Measurements from ENCODE around the gene RECK.

RECK gene

DNA sequence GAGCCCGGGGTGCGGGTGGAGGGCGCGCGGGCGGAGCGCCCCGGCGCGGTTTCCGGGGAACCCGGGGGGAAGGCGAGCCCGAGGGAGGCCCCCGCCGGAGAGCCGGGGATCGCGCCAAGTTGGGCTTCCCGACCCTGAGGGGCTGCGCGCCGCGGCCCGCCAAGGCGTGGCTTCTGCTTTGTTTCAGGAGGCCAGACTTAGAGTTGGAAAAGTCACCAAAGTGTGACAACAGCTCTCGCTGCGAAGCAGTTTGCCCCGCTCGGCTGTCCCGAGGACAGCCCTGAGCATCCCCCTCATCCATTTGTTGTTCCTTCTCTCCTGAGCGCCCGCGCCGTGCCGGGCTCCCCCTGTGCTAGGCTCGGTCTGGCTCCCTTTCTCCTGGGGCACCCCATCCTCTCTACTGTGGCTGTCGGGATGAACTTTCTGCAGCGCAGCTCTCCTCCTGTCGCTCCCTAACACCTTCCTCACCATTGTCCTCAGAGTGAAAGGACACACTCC lies 100.2 kb downstream of the RECK start:
- in situ Hi-C loops (cut with MboI; ENCODE audit: low sequenced_read_pairs) = no loop called here

DNA sequence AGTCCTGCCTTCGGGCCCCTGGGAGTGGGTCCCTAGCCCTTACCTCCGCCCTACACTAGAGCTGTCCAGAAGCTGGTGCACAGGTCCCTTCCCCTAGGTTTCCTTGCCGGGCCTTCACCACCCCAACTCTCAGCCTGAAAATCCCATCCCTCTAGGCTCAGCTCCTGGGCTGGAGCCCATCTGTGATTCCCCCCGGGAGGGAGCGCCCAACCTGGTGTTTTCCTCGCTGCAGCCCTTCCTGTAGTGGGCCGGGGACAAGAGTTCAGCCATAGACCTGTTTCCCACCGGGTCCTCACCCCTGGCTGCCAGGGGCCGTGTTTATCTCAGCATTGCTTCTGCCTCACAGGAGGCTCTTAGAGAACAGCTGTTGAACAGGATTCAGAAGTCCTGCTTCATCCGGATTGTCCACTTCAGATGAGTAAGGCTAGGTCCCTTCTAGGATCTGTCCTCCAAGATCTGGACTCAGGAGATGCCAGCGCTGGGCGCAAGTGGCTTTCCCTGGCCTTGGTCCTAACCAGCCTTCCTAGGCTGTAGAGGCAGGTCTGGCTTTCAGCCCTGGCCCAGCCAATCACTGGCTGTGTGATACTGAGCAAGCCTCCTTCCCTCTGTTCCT lies 100.8 kb downstream of the RECK start:
- in situ Hi-C loops (cut with MboI; ENCODE audit: low sequenced_read_pairs) = no loop called here

DNA sequence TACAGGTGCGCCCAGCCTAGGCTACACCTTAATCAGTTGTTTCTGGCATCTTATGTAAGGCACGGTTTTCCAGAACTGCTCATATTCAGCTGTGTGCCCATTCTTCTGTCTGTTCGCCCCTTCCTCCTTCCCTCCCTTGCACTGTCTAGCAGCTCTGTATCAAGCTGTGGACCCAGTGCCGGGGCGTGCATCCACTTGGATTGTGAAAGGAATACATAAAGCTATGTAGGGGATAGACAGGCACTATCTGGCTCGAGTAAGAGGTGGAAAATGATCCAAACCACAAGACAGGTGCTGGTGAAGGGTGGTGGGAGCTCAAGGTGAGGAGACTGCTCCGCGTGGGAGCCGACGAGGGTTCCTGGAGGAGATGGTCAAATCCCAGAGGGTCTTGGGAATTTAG lies 101.8 kb downstream of the RECK start:
- in situ Hi-C loops (cut with MboI; ENCODE audit: low sequenced_read_pairs) = no loop called here

DNA sequence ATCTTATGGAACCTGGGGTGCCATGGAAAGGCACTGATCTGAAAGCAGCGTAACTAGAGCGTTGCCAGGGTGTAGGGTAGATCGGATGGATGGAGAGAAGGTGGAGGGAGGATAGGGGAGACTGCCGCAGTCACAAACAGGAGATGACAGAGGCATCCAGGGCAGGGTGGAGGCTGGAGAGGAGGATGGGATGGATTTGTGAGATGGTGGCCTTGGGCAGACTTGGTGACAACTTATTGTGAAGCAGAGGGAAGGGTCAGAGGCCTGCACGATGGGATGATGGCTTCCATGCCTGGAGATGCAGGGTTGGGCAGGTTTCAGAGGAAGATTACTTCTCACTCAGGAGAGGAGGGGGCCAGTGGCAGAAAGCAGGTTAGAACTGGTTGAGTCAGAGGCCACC lies 102.2 kb downstream of the RECK start:
- in situ Hi-C loops (cut with MboI; ENCODE audit: low sequenced_read_pairs) = no loop called here

DNA sequence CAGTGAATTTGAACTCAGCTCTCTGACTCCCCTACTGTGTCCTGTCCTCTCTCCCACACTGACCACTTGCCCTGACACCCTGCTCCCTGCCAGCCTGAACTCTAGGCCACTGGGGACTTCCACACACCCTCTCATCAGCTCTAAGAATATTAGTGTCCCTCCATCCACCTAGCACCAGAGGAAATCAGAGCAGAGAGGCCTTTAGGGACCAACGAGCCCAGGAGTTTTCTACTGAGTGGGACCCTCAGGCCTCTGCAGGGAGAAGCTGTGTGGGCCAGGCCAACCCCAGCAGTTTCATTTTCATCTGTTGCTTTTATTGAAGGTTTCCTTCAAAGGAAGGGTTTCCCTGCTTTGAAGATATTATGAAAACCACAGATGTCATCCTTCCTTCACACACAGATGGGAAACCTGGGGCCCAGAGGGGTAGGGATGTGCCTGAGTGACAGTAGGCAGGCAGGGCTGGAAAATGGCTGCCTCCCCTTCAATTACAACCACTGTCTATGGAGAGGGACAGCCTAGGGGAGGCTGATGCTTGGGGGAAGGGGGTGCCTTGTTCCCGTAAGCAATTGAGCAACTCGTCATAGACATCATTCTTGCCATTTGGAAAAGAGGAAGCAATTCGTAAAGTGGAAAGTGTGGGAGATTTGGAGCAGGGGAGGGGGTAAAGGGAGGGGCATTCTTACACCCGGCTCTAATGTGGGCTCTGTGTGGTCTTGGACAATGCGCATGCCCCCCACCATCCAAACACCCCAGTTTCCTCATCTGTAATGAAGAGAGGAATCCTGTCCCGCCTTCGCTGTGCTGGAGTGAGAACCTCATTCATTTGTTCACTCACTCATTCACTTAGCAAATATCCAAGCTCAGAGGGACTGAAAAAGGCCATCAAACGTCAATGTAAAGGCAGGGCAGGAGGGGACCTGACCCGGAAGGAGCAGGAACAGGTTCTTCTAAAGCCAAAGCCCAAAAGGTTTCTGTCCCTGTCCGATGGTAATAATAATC lies 103.7 kb downstream of the RECK start:
- in situ Hi-C loops (cut with MboI; ENCODE audit: low sequenced_read_pairs) = no loop called here

GRCh38 chr9:36141288-36141687 lies 104.6 kb downstream of the RECK start:
- in situ Hi-C loops (cut with MboI; ENCODE audit: low sequenced_read_pairs) = no loop called here

DNA sequence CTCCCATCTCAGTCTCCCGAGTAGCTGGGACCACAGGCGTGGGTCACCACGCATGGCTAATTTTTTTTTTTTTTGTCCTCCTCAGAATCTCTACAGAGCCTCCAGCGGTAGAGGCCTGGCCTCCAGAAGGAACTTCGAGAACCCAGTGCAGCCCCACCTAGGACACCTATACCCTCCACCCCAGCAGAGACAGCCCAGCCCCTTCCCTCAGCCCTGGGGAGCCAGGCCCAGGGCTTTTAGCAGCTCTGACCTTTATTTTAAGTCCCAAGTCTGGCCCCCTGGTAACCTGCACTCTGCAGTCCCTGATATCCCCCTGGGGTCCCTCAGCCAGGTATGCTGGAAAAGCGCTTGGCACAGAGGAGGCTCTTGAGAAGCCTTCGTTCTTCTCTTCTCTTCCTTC lies 105.0 kb downstream of the RECK start:
- in situ Hi-C loops (cut with MboI; ENCODE audit: low sequenced_read_pairs) = no loop called here

DNA sequence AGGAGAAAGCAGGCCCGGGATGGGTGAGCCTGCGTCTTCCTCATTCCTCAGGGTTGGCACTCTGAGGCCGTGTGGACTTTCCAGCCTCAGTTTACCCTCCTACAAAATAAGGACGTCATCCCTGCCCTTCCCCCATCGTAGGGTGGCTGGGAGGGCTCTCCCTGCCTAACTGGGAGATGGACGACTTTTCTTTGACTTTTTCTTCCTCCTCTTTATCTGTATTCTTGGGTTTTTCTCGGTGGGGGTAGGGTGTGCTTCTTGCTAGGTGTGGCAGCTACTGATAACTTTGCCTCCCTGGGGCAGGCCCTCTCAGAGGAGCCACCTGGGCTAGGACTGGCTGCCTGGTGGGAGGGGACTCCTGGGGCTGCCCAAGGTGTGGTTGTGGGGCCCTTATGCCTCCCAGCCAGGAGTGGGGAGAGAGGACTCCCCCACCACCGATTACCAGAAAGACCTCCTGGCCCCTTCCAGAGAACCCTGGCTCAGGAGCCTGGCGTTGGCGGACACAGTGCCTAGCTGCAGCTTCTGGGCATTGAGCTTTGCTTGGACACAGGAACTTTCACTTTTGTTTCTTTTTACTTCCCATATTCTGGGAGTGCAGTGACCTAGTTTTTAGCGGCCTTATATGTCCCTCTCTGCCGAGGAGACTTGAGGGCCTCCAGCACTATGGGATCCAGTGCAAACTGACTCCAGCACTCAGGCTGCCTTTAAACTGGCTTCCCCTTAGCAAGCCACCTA lies 106.0 kb downstream of the RECK start:
- in situ Hi-C loops (cut with MboI; ENCODE audit: low sequenced_read_pairs) = no loop called here

DNA sequence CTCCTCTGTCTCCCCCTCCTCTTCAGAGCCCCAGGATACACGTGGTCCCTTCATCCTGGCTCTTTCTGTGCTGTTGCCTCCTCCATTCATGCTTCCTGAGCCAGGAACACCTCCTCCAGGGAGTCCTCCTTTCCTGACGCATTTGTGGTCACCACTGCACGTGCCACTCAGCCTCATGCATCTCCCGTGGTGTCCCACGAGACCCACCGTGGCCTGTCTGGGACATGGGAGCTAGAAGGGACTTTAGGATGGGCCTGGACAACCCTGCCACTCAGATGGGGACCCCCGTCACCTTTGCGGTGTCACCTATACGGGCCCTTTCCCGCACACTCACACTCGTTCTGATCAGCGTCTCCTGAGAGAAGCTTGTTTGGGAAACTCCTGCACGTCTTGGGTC lies 106.5 kb downstream of the RECK start:
- in situ Hi-C loops (cut with MboI; ENCODE audit: low sequenced_read_pairs) = no loop called here

DNA sequence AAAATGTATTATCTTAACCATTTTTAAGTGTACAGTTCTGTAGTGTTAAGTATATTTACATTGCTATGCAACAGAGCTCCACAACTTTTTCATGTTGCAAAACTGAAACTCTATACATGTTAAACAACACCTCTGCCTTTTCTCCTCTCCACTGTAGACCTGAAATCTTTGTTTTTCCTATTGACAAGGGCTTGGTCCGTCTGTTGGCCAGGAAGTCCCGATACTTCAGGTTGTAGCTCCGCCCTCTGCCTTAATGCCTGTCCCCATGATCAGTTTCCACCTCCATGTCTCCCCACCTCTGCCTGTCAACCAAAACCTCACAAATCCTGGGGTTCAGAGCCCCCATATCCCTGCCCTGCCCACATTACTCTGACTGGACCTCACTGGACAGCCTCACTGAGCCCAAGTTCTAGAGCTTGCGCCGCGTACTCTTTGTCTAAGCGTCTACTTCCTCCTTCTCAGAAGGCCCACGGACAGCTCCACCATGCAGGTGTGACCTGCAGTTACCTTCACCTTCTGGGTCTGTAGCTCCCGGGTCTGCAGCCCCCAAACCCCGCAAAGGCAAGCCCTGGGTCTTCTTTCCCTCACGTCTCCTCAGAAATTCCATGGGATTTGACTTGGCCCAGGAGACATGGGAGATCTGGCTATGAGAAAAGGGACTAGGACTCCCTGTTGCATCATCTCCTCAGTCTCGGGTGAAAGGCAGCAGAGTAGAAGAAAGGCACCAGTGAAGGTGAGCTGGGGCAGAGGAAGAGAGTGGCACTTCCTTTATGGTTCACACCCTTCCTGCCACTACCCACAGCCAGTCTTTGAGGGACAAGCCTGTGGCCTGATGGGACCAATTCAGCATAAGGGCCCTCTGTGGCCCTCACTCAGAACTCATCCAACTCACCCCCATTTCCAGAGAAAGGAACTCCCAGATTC lies 107.9 kb downstream of the RECK start:
- in situ Hi-C loops (cut with MboI; ENCODE audit: low sequenced_read_pairs) = no loop called here

GRCh38 chr9:36145970-36146369 lies 109.3 kb downstream of the RECK start:
- in situ Hi-C loops (cut with MboI; ENCODE audit: low sequenced_read_pairs) = no loop called here

GRCh38 chr9:36146651-36147050 lies 109.9 kb downstream of the RECK start:
- in situ Hi-C loops (cut with MboI; ENCODE audit: low sequenced_read_pairs) = no loop called here

DNA sequence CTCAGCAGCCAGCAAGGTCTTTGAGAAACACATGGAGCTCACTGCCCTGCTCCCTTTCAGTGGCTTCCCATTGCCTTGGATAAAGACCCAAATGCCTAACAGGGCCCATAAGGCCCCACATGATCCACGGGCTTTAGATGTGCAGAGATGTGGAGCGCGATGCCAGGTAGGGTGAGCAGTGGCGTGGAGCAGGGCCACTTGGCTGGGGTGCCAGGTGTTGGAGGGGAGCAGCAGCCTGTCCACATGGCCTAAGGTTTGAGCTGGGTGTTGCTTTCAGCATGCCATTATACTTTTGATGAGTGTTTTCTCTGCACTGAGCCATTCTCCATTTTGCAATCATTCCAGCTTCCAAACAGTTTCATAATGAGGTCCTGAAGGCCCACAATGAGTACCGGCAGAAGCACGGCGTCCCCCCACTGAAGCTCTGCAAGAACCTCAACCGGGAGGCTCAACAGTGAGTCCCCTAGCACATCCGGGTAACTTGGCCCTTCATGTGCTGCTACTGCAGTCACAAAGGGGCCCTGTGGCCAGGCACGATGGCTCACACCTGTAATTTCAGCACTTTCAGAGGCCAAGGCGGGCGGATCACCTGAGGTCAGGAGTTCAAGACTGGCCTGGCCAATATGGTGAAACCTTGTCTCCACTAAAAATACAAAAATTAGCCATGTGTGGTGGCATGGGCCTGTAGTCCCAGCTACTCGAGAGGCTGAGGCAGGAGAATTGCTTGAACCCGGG lies 110.9 kb downstream of the RECK start:
- in situ Hi-C loops (cut with MboI; ENCODE audit: low sequenced_read_pairs) = no loop called here

GRCh38 chr9:36148311-36149051 lies 111.8 kb downstream of the RECK start:
- in situ Hi-C loops (cut with MboI; ENCODE audit: low sequenced_read_pairs) = no loop called here

- in situ Hi-C loops (cut with MboI; ENCODE audit: low sequenced_read_pairs) = no loop called here
These were observed 112.5 kb downstream of the RECK start for GRCh38 chr9:36149197-36149596.

DNA sequence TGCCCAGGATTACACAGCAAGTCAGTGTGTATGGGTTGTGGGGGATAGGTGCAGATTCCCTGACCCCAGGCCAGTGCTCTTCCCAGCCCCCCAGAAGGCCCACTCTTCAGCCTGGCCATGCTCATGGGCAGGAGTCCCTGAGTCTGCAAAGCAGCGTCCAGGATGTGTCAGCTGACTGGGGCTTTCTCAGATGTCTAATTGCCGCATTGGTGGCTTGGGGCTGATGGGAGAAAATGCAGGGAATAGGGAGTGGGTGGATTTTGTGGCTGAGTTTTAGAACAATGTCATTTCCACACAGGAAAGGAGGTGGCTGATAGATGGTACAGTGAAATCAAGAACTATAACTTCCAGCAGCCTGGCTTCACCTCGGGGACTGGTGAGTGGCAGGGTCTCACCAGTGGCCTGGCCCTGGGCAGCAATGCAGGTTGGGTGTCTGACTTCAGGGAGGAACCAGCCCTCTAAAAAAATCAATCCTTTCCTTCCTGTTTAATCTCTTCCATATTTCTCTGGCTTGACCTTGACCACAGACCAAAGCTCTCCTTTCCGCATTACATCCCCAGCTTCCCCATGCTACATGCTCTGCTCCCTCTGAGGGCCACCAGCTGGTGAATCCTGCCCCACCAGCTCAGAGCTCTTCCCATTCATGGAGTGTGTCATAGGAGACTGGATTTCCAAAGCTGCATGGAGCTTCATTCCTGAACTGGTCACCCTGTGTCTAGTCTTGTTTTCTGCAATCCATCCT lies 114.0 kb downstream of the RECK start:
- in situ Hi-C loops (cut with MboI; ENCODE audit: low sequenced_read_pairs) = no loop called here

GRCh38 chr9:36151316-36152210 lies 114.8 kb downstream of the RECK start:
- in situ Hi-C loops (cut with MboI; ENCODE audit: low sequenced_read_pairs) = no loop called here

Data from HL-60/S4 treated with retinoic acid at 250 ng/mL for 4 days and 3 days (cell line).